ENCODE measurements around the gene WBP1L. TPM values are rescaled to one million over a fixed set of nuclear protein-coding genes. Genes with fewer than 3 reads are reported as not detected.

Gene WBP1L
- total and polyA plus RNA-seq, 2 of the 13 experiments (the other 11 are each of a cell fraction or from before 2014, with no cell fraction given): 8.3 to 12.3 TPM

DNA sequence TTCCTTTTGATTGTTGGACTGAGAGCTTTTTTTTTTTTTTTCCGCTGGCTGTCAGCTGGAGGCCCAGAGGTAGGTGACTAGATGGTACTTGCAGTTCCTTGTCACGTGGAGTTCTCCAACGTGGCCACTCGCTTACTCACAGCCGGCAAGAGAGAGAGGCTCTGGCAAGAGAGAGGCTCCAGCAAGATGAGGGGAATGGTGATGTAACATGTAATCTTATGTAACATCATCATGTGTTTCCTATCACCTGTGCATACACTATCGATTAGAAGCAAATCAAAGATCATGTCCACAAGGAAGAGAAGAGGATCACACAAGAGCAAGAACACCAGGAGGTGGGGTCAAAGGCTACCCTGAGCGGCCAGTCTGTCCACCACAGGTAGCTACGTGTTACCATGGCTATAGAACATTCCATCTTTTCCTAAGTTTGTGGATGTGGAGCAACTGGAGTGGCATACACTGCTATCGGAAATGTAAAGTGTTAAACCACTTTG lies 106.3 kb downstream of the WBP1L start (continued):
- TF ChIP-seq, protein P1, sequence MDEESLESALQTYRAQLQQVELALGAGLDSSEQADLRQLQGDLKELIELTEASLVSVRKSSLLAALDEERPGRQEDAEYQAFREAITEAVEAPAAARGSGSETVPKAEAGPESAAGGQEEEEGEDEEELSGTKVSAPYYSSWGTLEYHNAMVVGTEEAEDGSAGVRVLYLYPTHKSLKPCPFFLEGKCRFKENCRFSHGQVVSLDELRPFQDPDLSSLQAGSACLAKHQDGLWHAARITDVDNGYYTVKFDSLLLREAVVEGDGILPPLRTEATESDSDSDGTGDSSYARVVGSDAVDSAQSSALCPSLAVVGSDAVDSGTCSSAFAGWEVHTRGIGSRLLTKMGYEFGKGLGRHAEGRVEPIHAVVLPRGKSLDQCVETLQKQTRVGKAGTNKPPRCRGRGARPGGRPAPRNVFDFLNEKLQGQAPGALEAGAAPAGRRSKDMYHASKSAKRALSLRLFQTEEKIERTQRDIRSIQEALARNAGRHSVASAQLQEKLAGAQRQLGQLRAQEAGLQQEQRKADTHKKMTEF (CRISPR knock-in tag; IDR thresholded peaks at IDR 0.05): peak; percentile 93
- TF ChIP-seq, protein P2, sequence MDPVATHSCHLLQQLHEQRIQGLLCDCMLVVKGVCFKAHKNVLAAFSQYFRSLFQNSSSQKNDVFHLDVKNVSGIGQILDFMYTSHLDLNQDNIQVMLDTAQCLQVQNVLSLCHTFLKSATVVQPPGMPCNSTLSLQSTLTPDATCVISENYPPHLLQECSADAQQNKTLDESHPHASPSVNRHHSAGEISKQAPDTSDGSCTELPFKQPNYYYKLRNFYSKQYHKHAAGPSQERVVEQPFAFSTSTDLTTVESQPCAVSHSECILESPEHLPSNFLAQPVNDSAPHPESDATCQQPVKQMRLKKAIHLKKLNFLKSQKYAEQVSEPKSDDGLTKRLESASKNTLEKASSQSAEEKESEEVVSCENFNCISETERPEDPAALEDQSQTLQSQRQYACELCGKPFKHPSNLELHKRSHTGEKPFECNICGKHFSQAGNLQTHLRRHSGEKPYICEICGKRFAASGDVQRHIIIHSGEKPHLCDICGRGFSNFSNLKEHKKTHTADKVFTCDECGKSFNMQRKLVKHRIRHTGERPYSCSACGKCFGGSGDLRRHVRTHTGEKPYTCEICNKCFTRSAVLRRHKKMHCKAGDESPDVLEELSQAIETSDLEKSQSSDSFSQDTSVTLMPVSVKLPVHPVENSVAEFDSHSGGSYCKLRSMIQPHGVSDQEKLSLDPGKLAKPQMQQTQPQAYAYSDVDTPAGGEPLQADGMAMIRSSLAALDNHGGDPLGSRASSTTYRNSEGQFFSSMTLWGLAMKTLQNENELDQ (CRISPR knock-in tag; IDR thresholded peaks at IDR 0.05; ENCODE audit: borderline replicate concordance): no peak
- TF ChIP-seq ZNF557 (CRISPR knock-in tag; IDR thresholded peaks at IDR 0.05): no peak
- TF ChIP-seq ZSCAN25 (CRISPR knock-in tag; IDR thresholded peaks at IDR 0.05): 0 out of 2 replicates have a peak, but pooled peaks have one; percentile 75
- peak; percentile 61; the same call in 1 of the 2 replicates for TF ChIP-seq ZNF205 (CRISPR knock-in tag; IDR thresholded peaks at IDR 0.05)
- peak; percentile 88 for TF ChIP-seq NR2C2 (CRISPR knock-in tag; IDR thresholded peaks at IDR 0.05; ENCODE audit: borderline replicate concordance)
- peak; percentile 70; the same call in 1 of the 2 replicates for TF ChIP-seq TBX2 (CRISPR knock-in tag; IDR thresholded peaks at IDR 0.05; ENCODE audit: borderline replicate concordance)
- TF ChIP-seq MLLT10 (CRISPR knock-in tag; IDR thresholded peaks at IDR 0.05): no peak
- no peak; the same call in 1 of the 2 replicates for TF ChIP-seq ZNF460 (CRISPR knock-in tag; IDR thresholded peaks at IDR 0.05; ENCODE audit: borderline replicate concordance)
- peak; percentile 64; the same call in 1 of the 2 replicates for TF ChIP-seq ZNF788 (CRISPR knock-in tag; IDR thresholded peaks at IDR 0.05; ENCODE audit: borderline replicate concordance)
- peak; percentile 95 for TF ChIP-seq ZBTB3 (CRISPR knock-in tag; IDR thresholded peaks at IDR 0.05; ENCODE audit: borderline replicate concordance, low read depth)
- no peak for TF ChIP-seq FOXM1 (CRISPR knock-in tag; IDR thresholded peaks at IDR 0.05)
- TF ChIP-seq ZNF354B (CRISPR knock-in tag; IDR thresholded peaks at IDR 0.05): no peak
- peak; percentile 85 for TF ChIP-seq ZNF772 (CRISPR knock-in tag; IDR thresholded peaks at IDR 0.05)
- TF ChIP-seq ZNF550 (CRISPR knock-in tag; IDR thresholded peaks at IDR 0.05; ENCODE audit: borderline replicate concordance): no peak
- 0 out of 2 replicates have a peak, but pooled peaks have one; percentile 34 for TF ChIP-seq JUNB (CRISPR knock-in tag; IDR thresholded peaks at IDR 0.05; ENCODE audit: borderline replicate concordance)
- no peak for TF ChIP-seq ZNF768 (CRISPR knock-in tag; IDR thresholded peaks at IDR 0.05)
- peak; percentile 94 for TF ChIP-seq HNF4A (CRISPR knock-in tag; IDR thresholded peaks at IDR 0.05)
- TF ChIP-seq HNRNPLL (IDR thresholded peaks at IDR 0.05; ENCODE audit: low read depth, low read length, poor library complexity, severe bottlenecking): no peak
- no peak for TF ChIP-seq SMAD1 (CRISPR knock-in tag; IDR thresholded peaks at IDR 0.05; ENCODE audit: borderline replicate concordance, low read depth)
- no peak for TF ChIP-seq GZF1 (CRISPR knock-in tag; IDR thresholded peaks at IDR 0.05)
- no peak for TF ChIP-seq PCBP1 (IDR thresholded peaks at IDR 0.05; ENCODE audit: borderline replicate concordance, low read depth, low read length)
- no peak for TF ChIP-seq ZNF329 (CRISPR knock-in tag; IDR thresholded peaks at IDR 0.05; ENCODE audit: low read depth)
- no peak for TF ChIP-seq ISX (CRISPR knock-in tag; conservative IDR thresholded peaks at IDR 0.05)
- no peak for TF ChIP-seq PRMT3 (CRISPR knock-in tag; IDR thresholded peaks at IDR 0.05; ENCODE audit: borderline replicate concordance, low read depth)
- peak; percentile 80 for TF ChIP-seq ZNF644 (CRISPR knock-in tag; IDR thresholded peaks at IDR 0.05; ENCODE audit: low read depth)
- TF ChIP-seq ZNF562 (CRISPR knock-in tag; IDR thresholded peaks at IDR 0.05; ENCODE audit: borderline replicate concordance): no peak
- TF ChIP-seq ZNF780A (CRISPR knock-in tag; IDR thresholded peaks at IDR 0.05): no peak
- 0 out of 2 replicates have a peak, but pooled peaks have one; percentile 27 for TF ChIP-seq ZSCAN21 (CRISPR knock-in tag; IDR thresholded peaks at IDR 0.05; ENCODE audit: borderline replicate concordance)
